ENCODE results near the gene TIPIN.
"Not testable (repeated sequence)": the region's sequence is repeated elsewhere in the genome, so short reads cannot be mapped to it uniquely, and the experiment has no call there.

Gene TIPIN

GRCh38 chr15:66356359-66357236 lies at the start of gene TIPIN:
Gene TIPIN (minus strand): TSS chr15:66356685. CDS start chr15:66352947, 3,738 bp downstream.
- DNase-seq (ENCODE audit: low spot score) = peak; percentile 88
- FAIRE-seq = peak; percentile 75

GRCh38 chr15:66405615-66406014 lies 49.1 kb upstream of the TIPIN start:
- no peak for DNase-seq (ENCODE audit: low spot score)
- no peak for FAIRE-seq

GRCh38 chr15:66405007-66405406 lies 48.5 kb upstream of the TIPIN start:
- DNase-seq (ENCODE audit: low spot score) (no peak), FAIRE-seq (no peak)

GRCh38 chr15:66404532-66404931 lies 48.0 kb upstream of the TIPIN start:
- FAIRE-seq (no peak), DNase-seq (ENCODE audit: low spot score) (no peak)

- DNase-seq (ENCODE audit: low spot score) = no peak
- no peak for FAIRE-seq
These were observed 47.6 kb upstream of the TIPIN start for GRCh38 chr15:66404122-66404521.

GRCh38 chr15:66403323-66403722 lies 46.8 kb upstream of the TIPIN start:
- FAIRE-seq (no peak), DNase-seq (ENCODE audit: low spot score) (no peak)

GRCh38 chr15:66402761-66403284 lies 46.3 kb upstream of the TIPIN start:
- no peak for DNase-seq (ENCODE audit: low spot score)
- FAIRE-seq = no peak

- FAIRE-seq = peak; percentile 65
- peak; percentile 50 for DNase-seq (ENCODE audit: low spot score)
These were observed 44.9 kb upstream of the TIPIN start for GRCh38 chr15:66401130-66402021.

- no peak for FAIRE-seq
- no peak for DNase-seq (ENCODE audit: low spot score)
These were observed 43.9 kb upstream of the TIPIN start for GRCh38 chr15:66400351-66400774.

GRCh38 chr15:66399276-66399675 lies 42.8 kb upstream of the TIPIN start:
- FAIRE-seq (no peak), DNase-seq (ENCODE audit: low spot score) (no peak)

- FAIRE-seq (no peak), DNase-seq (ENCODE audit: low spot score) (no peak)
These were observed 38.4 kb upstream of the TIPIN start for GRCh38 chr15:66394915-66395314.

GRCh38 chr15:66394472-66394871 lies 38.0 kb upstream of the TIPIN start:
- DNase-seq (ENCODE audit: low spot score) (no peak), FAIRE-seq (no peak)

GRCh38 chr15:66393037-66393436 lies 36.6 kb upstream of the TIPIN start:
- DNase-seq (ENCODE audit: low spot score); FAIRE-seq: not testable (repeated sequence)

- DNase-seq (ENCODE audit: low spot score) = peak; percentile 16
- no peak for FAIRE-seq
These were observed 34.2 kb upstream of the TIPIN start for GRCh38 chr15:66390678-66391077.

GRCh38 chr15:66389859-66390381 lies 33.4 kb upstream of the TIPIN start:
- DNase-seq (ENCODE audit: low spot score) = no peak
- FAIRE-seq = no peak

GRCh38 chr15:66389098-66389858 lies 32.8 kb upstream of the TIPIN start:
- DNase-seq (ENCODE audit: low spot score) (no peak), FAIRE-seq (peak; percentile 45)

- FAIRE-seq (no peak), DNase-seq (ENCODE audit: low spot score) (no peak)
These were observed 32.1 kb upstream of the TIPIN start for GRCh38 chr15:66388576-66388975.

GRCh38 chr15:66388043-66388363 lies 31.5 kb upstream of the TIPIN start:
- no peak for DNase-seq (ENCODE audit: low spot score)

GRCh38 chr15:66387163-66388042 lies 30.9 kb upstream of the TIPIN start:
- no peak for FAIRE-seq
- DNase-seq (ENCODE audit: low spot score) = peak; percentile 63

More at GRCh38 chr15:66388043-66388363, 31.5 kb upstream of the TIPIN start:
- FAIRE-seq = no peak
